ENCODE measurements around the gene VARS2. TPM values are rescaled to one million over a fixed set of nuclear protein-coding genes. Genes with fewer than 3 reads are reported as not detected.
A peak's percentile ranks its signal among the peaks of the same experiment; 100 is the strongest.

The VARS2 gene
- total RNA-seq, 1 experiment from 2014 or later = 68.2 TPM

- H3K27me3 ChIP-seq (ENCODE audit: insufficient read depth, low read length) = no peaks in the 10 kb centered on the region
- DNase-seq = no peak
- H3K79me1 ChIP-seq (ENCODE audit: insufficient read depth, low read depth, low read length, poor library complexity, severe bottlenecking) = no peaks in the 10 kb centered on the region
- no peak overlapping the region for H3T11ph ChIP-seq (ENCODE audit: low read length)
- no peak overlapping the region for H3K4ac ChIP-seq (ENCODE audit: low read depth, low read length)
- H3K23me2 ChIP-seq (ENCODE audit: insufficient read length, low read depth, low read length, poor library complexity, severe bottlenecking) = no peaks in the 10 kb centered on the region
- no peaks in the 10 kb centered on the region for H3K9me3 ChIP-seq (ENCODE audit: control insufficient read depth, low read depth, low read length)
- no peaks in the 10 kb centered on the region for H3K79me2 ChIP-seq (ENCODE audit: insufficient read depth, low read length)
- no peaks in the 10 kb centered on the region; the same call in 1 of the 2 replicates for H3K4me1 ChIP-seq (ENCODE audit: insufficient read depth, low read length)
- H2BK20ac ChIP-seq (ENCODE audit: low read depth, low read length, poor library complexity, severe bottlenecking) = no peak overlapping the region
- H3K27ac ChIP-seq (ENCODE audit: insufficient read length, low read depth, low read length) = no peak overlapping the region
- H3K27me3 Mint-ChIP-seq (ENCODE audit: low read depth) = peaks cover 3% of the 10 kb centered on the region; the same call in 1 of the 2 replicates
- H3K56ac ChIP-seq (ENCODE audit: insufficient read length, low read depth, low read length) = no peak overlapping the region
- no peak overlapping the region for H3K27ac Mint-ChIP-seq
- no peak overlapping the region for H3K9ac ChIP-seq (ENCODE audit: extremely low read depth, insufficient read length, low read length)
- no peak overlapping the region for H3K14ac ChIP-seq (ENCODE audit: insufficient read depth, low read length)
- H2BK120ac ChIP-seq (ENCODE audit: low read depth, low read length, poor library complexity, severe bottlenecking) = no peak overlapping the region
- no peak overlapping the region for H2BK12ac ChIP-seq (ENCODE audit: insufficient read length, low read depth, low read length)
- H2BK15ac ChIP-seq (ENCODE audit: low read depth, low read length) = no peak overlapping the region
- no peaks in the 10 kb centered on the region for H3K9me3 Mint-ChIP-seq
- H3K18ac ChIP-seq (ENCODE audit: insufficient read length, low read depth, low read length) = no peak overlapping the region
- peaks cover 4 to 8% of the 10 kb centered on the region in 2 experiments; a peak in 2 of 4 replicates for H3K4me1 Mint-ChIP-seq
- H3K4me2 ChIP-seq (ENCODE audit: insufficient read depth, insufficient read length, low read length) = no peak overlapping the region
- no peak overlapping the region for H2BK5ac ChIP-seq (ENCODE audit: insufficient read length, low read length)
- H2AFZ ChIP-seq (ENCODE audit: low read length) = no peak overlapping the region
- no peaks in the 10 kb centered on the region for H3K36me3 Mint-ChIP-seq (ENCODE audit: insufficient read depth in 1 of 3, low read depth in 3 of 3)
- no peaks in the 10 kb centered on the region for H4K20me1 ChIP-seq (ENCODE audit: control insufficient read depth, insufficient read depth, insufficient read length)
- no CpG with 5 or more reads among the region's 4 CpGs for WGBS (ENCODE audit: extremely low coverage, insufficient read length, low lambda C conversion rate)
- TF ChIP-seq, protein P1, sequence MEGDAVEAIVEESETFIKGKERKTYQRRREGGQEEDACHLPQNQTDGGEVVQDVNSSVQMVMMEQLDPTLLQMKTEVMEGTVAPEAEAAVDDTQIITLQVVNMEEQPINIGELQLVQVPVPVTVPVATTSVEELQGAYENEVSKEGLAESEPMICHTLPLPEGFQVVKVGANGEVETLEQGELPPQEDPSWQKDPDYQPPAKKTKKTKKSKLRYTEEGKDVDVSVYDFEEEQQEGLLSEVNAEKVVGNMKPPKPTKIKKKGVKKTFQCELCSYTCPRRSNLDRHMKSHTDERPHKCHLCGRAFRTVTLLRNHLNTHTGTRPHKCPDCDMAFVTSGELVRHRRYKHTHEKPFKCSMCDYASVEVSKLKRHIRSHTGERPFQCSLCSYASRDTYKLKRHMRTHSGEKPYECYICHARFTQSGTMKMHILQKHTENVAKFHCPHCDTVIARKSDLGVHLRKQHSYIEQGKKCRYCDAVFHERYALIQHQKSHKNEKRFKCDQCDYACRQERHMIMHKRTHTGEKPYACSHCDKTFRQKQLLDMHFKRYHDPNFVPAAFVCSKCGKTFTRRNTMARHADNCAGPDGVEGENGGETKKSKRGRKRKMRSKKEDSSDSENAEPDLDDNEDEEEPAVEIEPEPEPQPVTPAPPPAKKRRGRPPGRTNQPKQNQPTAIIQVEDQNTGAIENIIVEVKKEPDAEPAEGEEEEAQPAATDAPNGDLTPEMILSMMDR (conservative IDR thresholded peaks at IDR 0.05) = peak; percentile 46; the same call in 1 of the 3 replicates
- no peak overlapping the region for H4K8ac ChIP-seq (replicated peaks; ENCODE audit: insufficient read length, low read depth, low read length)
- H4K5ac ChIP-seq (ENCODE audit: insufficient read length, low read depth, low read length) = no peak overlapping the region
- no peak overlapping the region for H4K91ac ChIP-seq (ENCODE audit: insufficient read length, low read depth, low read length)
- H3K23ac ChIP-seq (ENCODE audit: insufficient read length, low read depth, low read length) = no peak overlapping the region
- H2AK5ac ChIP-seq (ENCODE audit: insufficient read length, low read length) = no peak overlapping the region
- H3K4me3 Mint-ChIP-seq = no peak overlapping the region
Measured at GRCh38 chr6:30974490-30975252, 60.6 kb downstream of the VARS2 start.

Small RNA genes lying within 50 kb of the gene (microRNA-seq; reads per million reads assigned to microRNA genes)
- gene MIR4640 (ENCODE audit: borderline microRNAs expressed) = 0.35 reads per million

Other genes with a start within 250 kb of the VARS2 start
- gene DHX16, start 241.2 kb upstream of the VARS2 start, total RNA-seq (2021) = 34.5 and 34.8 TPM in 2 replicates
- gene PPP1R18, start 227.6 kb upstream of the VARS2 start, total RNA-seq (2021) = 26.4 and 28.0 TPM in 2 replicates
- 34.9 and 36.5 TPM in 2 replicates for gene NRM, start 223.3 kb upstream of the VARS2 start, total RNA-seq (2021)
- gene MDC1, start 197.0 kb upstream of the VARS2 start, total RNA-seq (2021) = 72.2 and 77.6 TPM in 2 replicates
- gene TUBB, start 193.9 kb upstream of the VARS2 start, total RNA-seq (2021) = 1,719 and 1,734 TPM in 2 replicates
- gene FLOT1, start 171.6 kb upstream of the VARS2 start, total RNA-seq (2021) = 107 and 111 TPM in 2 replicates
- 42.9 and 43.5 TPM in 2 replicates for gene IER3, start 169.7 kb upstream of the VARS2 start, total RNA-seq (2021)
- gene DDR1, start 29.7 kb upstream of the VARS2 start, total RNA-seq (2021) = 254 and 258 TPM in 2 replicates
- 58.2 and 60.8 TPM in 2 replicates for gene GTF2H4, start 6.0 kb upstream of the VARS2 start, total RNA-seq (2021)
- gene SFTA2, start 17.9 kb downstream of the VARS2 start, total RNA-seq (2021) = not detected in 2 replicates
- gene MUCL3, start 26.7 kb downstream of the VARS2 start, total RNA-seq (2021) = 0.15 and 0.20 TPM in 2 replicates
- gene MUC21, start 69.5 kb downstream of the VARS2 start, total RNA-seq (2021) = not detected in 2 replicates
- gene MUC22, start 96.2 kb downstream of the VARS2 start, total RNA-seq (2021) = not detected in 2 replicates
- not detected in 2 replicates for gene C6orf15, start 198.3 kb downstream of the VARS2 start, total RNA-seq (2021)
- gene PSORS1C1, start 200.6 kb downstream of the VARS2 start, total RNA-seq (2021) = 0.48 TPM in 2 replicates
- gene CDSN, start 206.2 kb downstream of the VARS2 start, total RNA-seq (2021) = not detected in 2 replicates
- gene PSORS1C2, start 224.8 kb downstream of the VARS2 start, total RNA-seq (2021) = 0.31 and 0.33 TPM in 2 replicates
- gene CCHCR1, start 243.6 kb downstream of the VARS2 start, total RNA-seq (2021) = 42.7 and 45.5 TPM in 2 replicates
- 15.0 and 16.5 TPM in 2 replicates for gene TCF19, start 244.4 kb downstream of the VARS2 start, total RNA-seq (2021)